Left renal pelvis (tissue), 4 donors: Measurements from ENCODE around the gene NACA. TPM values are rescaled to one million over a fixed set of nuclear protein-coding genes. Genes with fewer than 3 reads are reported as not detected.

Experiments
- DNase-seq, 4 donors: peaks; one replicate each; pipeline ENCODE4 v3.0.0-alpha.2; 2013; ENCODE audit warnings: low read depth in 4 of 4, low spot score in 3 of 4
- polyA plus RNA-seq, 4 donors: library from polyadenylated mRNA; unstranded; fragments of 120-200 nt; gene quantifications; one replicate each; pipeline ENCODE4 v1.2.1, GENCODE V29; 2013; ENCODE audit not compliant: insufficient read length in 4 of 4

NACA gene
- polyA plus RNA-seq, 4 donors: 2,010 to 2,427 (median 2,183) TPM

- DNase-seq: no peak
These were observed 30.9 kb downstream of the NACA start for GRCh38 chr12:56694161-56694560.

- DNase-seq: peak in 1 of 4 donors; percentile 14
These were observed 36.3 kb downstream of the NACA start for GRCh38 chr12:56688846-56689109.

GRCh38 chr12:56688129-56688845 is 36.8 kb downstream of the NACA start, which contains the start of gene PTGES3:
PTGES3 (minus strand) TSS chr12:56688284; CDS start chr12:56687999, 285 bp downstream.
- DNase-seq: peak; percentile 93 to 96 (median 95)

- DNase-seq: peak in 2 of 4 donors; percentile 31
These were observed 37.6 kb downstream of the NACA start for GRCh38 chr12:56687223-56688128.

- DNase-seq: peak in 2 of 4 donors; percentile 16 to 31
These were observed 40.2 kb downstream of the NACA start for GRCh38 chr12:56684745-56685359.

GRCh38 chr12:56682323-56682722 is 42.8 kb downstream of the NACA start:
- no peak for DNase-seq

- no peak for DNase-seq
These were observed 45.1 kb downstream of the NACA start for GRCh38 chr12:56679883-56680575.

- no peak for DNase-seq
These were observed 46.2 kb downstream of the NACA start for GRCh38 chr12:56678852-56679251.

GRCh38 chr12:56677680-56678079 is 47.4 kb downstream of the NACA start:
- no peak for DNase-seq

- DNase-seq: no peak
These were observed 48.1 kb downstream of the NACA start for GRCh38 chr12:56676851-56677580.

GRCh38 chr12:56671608-56672007 is 53.5 kb downstream of the NACA start:
- DNase-seq: no peak

- DNase-seq: no peak
These were observed 54.3 kb downstream of the NACA start for GRCh38 chr12:56670836-56671235.

GRCh38 chr12:56668197-56668457 is 57.0 kb downstream of the NACA start:
- DNase-seq: no peak

Other genes starting within 250 kb of the NACA start
- gene GLS2, start 237.1 kb downstream of the NACA start, polyA plus RNA-seq: 1 to 10 TPM in 3 of 4 donors, under 1 TPM in 1; 0.83 to 2.2 (median 1.8) TPM
- gene RBMS2, start 203.5 kb downstream of the NACA start, polyA plus RNA-seq: 10 to 100 TPM; 32.3 to 46.9 (median 44.2) TPM
- 10 to 100 TPM; 56.3 to 99.8 (median 85.0) TPM for gene BAZ2A, start 95.0 kb downstream of the NACA start, polyA plus RNA-seq
- 1,000 to 10,000 TPM in 1 of 4 donors, 100 to 1,000 TPM in 3; 483 to 1,155 (median 920) TPM for gene ATP5F1B, start 79.3 kb downstream of the NACA start, polyA plus RNA-seq
- gene PTGES3, start 37.0 kb downstream of the NACA start, polyA plus RNA-seq: 100 to 1,000 TPM; 274 to 381 (median 335) TPM
- gene PRIM1, start 27.0 kb upstream of the NACA start, polyA plus RNA-seq: 10 to 100 TPM; 16.7 to 23.6 (median 19.1) TPM
- gene HSD17B6, start 38.0 kb upstream of the NACA start, polyA plus RNA-seq: 1 to 10 TPM in 1 of 4 donors, under 1 TPM in 3; 0.64 to 1.1 (median 0.69) TPM
- gene SDR9C7, start 209.1 kb upstream of the NACA start, polyA plus RNA-seq: under 1 TPM; 0.23 to 0.53 (median 0.27) TPM
- 1 to 10 TPM in 1 of 4 donors, under 1 TPM in 3; 0.46 to 1.2 (median 0.52) TPM for gene RDH16, start 232.3 kb upstream of the NACA start, polyA plus RNA-seq